Activated CD8-positive, alpha-beta T cell treated with anti-CD3 and anti-CD28 coated beads for 36 hours (primary cell): ENCODE results near the gene GREM1. TPM values are rescaled to one million over a fixed set of nuclear protein-coding genes. Genes with fewer than 3 reads are reported as not detected.

ENCODE experiments used
- ATAC-seq: fragments of 200-7000 bp; cut with Tn5 transposase; one replicate; pipeline ENCODE4 v1.10.0; 2021; ENCODE audit warnings: mild to moderate bottlenecking, moderate library complexity
- CTCF ChIA-PET: fragments of 350-600 bp; sonication (Branson Sonifier 250); formaldehyde crosslinking; loops from one replicate; lab custom pipeline; 2021; ENCODE audit warnings: antibody characterized with exemption; lab: Charles Lee
- POLR2A ChIA-PET: fragments of 350-600 bp; sonication (Branson Sonifier 250); formaldehyde crosslinking; loops from one replicate; lab custom pipeline; 2021; ENCODE audit warnings: antibody characterized with exemption; lab: Charles Lee
- DNase-seq: peaks from one replicate; pipeline ENCODE4 v3.0.0-alpha.2; 2020
- H3K27ac Mint-ChIP-seq: one replicate; pipeline ENCODE4 v1.8.0; 2021; ENCODE audit warnings: mild to moderate bottlenecking, mixed read lengths
- H3K27me3 Mint-ChIP-seq: one replicate; pipeline ENCODE4 v1.8.0; 2021; ENCODE audit warnings: mixed read lengths
- H3K36me3 Mint-ChIP-seq: one replicate; pipeline ENCODE4 v1.8.0; 2021; ENCODE audit warnings: low read depth, mixed read lengths
- H3K4me1 Mint-ChIP-seq: one replicate; pipeline ENCODE4 v1.8.0; 2021; ENCODE audit warnings: low read depth, mixed read lengths
- H3K4me3 Mint-ChIP-seq: one replicate; pipeline ENCODE4 v1.8.0; 2021; ENCODE audit warnings: mild to moderate bottlenecking, moderate library complexity, mixed read lengths
- H3K9me3 Mint-ChIP-seq: one replicate; pipeline ENCODE4 v1.8.0; 2021; ENCODE audit warnings: mixed read lengths
- CTCF ChIP-seq: fragments of 200-600 bp; IDR thresholded peaks from one replicate; pipeline ENCODE4 v1.8.0; 2022; ENCODE audit warnings: antibody characterized with exemption, mild to moderate bottlenecking
- intact Hi-C: fragments of 100-400 bp; cut with micrococcal nuclease; formaldehyde crosslinking; loops from one replicate; pipeline ENCODE4 v1.10.0; 2022
- total RNA-seq, 2 experiments: library from RNA; stranded (reverse); gene quantifications; one replicate each; pipeline ENCODE4 v1.2.3, GENCODE V29; 2021

The GREM1 gene
- total RNA-seq, 2 experiments from 2014 or later, result not detected

- no peaks in the 10 kb centered on the region for H3K4me1 Mint-ChIP-seq
- TF ChIP-seq CTCF, result no peak
- CTCF ChIA-PET, result interaction anchor here (1.0 kb wide), 1 partner anchor 9 kb away, joined by 7 read pairs; no protein-coding TSS in a partner anchor
- no peak overlapping the region for H3K27ac Mint-ChIP-seq
- POLR2A ChIA-PET, result no interaction called here
- DNase-seq (no peak), ATAC-seq (no peak)
- H3K9me3 Mint-ChIP-seq, result no peaks in the 10 kb centered on the region
- intact Hi-C loops, result no loop called here
- H3K36me3 Mint-ChIP-seq, result no peaks in the 10 kb centered on the region
- H3K27me3 Mint-ChIP-seq, result no peaks in the 10 kb centered on the region
- H3K4me3 Mint-ChIP-seq, result no peak overlapping the region
Observed at GRCh38 chr15:32671339-32672325, 46.2 kb upstream of the GREM1 start.

GRCh38 chr15:32674681-32675080 is 43.1 kb upstream of the GREM1 start:
- ChIA-PET CTCF (interaction anchor here (1.2 kb wide), 1 partner anchor 12 kb away, joined by 6 read pairs; no protein-coding TSS in a partner anchor), POLR2A (no interaction called here)
- TF ChIP-seq CTCF, result no peak
- intact Hi-C loops, result no loop called here
- no peaks in the 10 kb centered on the region for H3K27me3 Mint-ChIP-seq
- H3K36me3 Mint-ChIP-seq, result no peaks in the 10 kb centered on the region
- H3K4me3 Mint-ChIP-seq, result no peak overlapping the region
- no peaks in the 10 kb centered on the region for H3K4me1 Mint-ChIP-seq
- DNase-seq (no peak), ATAC-seq (no peak)
- H3K9me3 Mint-ChIP-seq, result no peaks in the 10 kb centered on the region
- H3K27ac Mint-ChIP-seq, result no peak overlapping the region

- Mint-ChIP-seq H3K4me3 (no peak overlapping the region), H3K36me3 (no peaks in the 10 kb centered on the region), H3K9me3 (no peaks in the 10 kb centered on the region), H3K4me1 (no peaks in the 10 kb centered on the region), H3K27ac (no peak overlapping the region), H3K27me3 (no peaks in the 10 kb centered on the region)
- intact Hi-C loops, result no loop called here
- DNase-seq (no peak), ATAC-seq (no peak)
- POLR2A ChIA-PET, result no interaction called here
- no peak for TF ChIP-seq CTCF
- CTCF ChIA-PET, result no interaction called here
Observed at GRCh38 chr15:32675466-32675865, 42.3 kb upstream of the GREM1 start.

GRCh38 chr15:32676169-32676568 is 41.6 kb upstream of the GREM1 start:
- Mint-ChIP-seq H3K36me3 (no peaks in the 10 kb centered on the region), H3K4me1 (no peaks in the 10 kb centered on the region), H3K27ac (no peak overlapping the region), H3K9me3 (no peaks in the 10 kb centered on the region), H3K4me3 (no peak overlapping the region), H3K27me3 (no peaks in the 10 kb centered on the region)
- DNase-seq, result no peak
- intact Hi-C loops, result no loop called here
- no peak for ATAC-seq
- ChIA-PET CTCF (interaction anchor here (0.8 kb wide), 1 partner anchor 11 kb away, joined by 3 read pairs; no protein-coding TSS in a partner anchor), POLR2A (no interaction called here)
- TF ChIP-seq CTCF, result no peak

GRCh38 chr15:32677238-32677750 is 40.5 kb upstream of the GREM1 start:
- CTCF ChIA-PET, result interaction anchor here (3.2 kb wide), 1 partner anchor 14 kb away, joined by 11 read pairs; no protein-coding TSS in a partner anchor
- no peak overlapping the region for H3K27ac Mint-ChIP-seq
- ATAC-seq, result no peak
- intact Hi-C loops, result no loop called here
- no peak overlapping the region for H3K4me3 Mint-ChIP-seq
- no peak for DNase-seq
- H3K9me3 Mint-ChIP-seq, result no peaks in the 10 kb centered on the region
- H3K4me1 Mint-ChIP-seq, result no peaks in the 10 kb centered on the region
- POLR2A ChIA-PET, result no interaction called here
- no peaks in the 10 kb centered on the region for H3K36me3 Mint-ChIP-seq
- no peak for TF ChIP-seq CTCF
- H3K27me3 Mint-ChIP-seq, result no peaks in the 10 kb centered on the region
